ENCODE measurements around the gene ANKMY1.

Gene ANKMY1

DNA sequence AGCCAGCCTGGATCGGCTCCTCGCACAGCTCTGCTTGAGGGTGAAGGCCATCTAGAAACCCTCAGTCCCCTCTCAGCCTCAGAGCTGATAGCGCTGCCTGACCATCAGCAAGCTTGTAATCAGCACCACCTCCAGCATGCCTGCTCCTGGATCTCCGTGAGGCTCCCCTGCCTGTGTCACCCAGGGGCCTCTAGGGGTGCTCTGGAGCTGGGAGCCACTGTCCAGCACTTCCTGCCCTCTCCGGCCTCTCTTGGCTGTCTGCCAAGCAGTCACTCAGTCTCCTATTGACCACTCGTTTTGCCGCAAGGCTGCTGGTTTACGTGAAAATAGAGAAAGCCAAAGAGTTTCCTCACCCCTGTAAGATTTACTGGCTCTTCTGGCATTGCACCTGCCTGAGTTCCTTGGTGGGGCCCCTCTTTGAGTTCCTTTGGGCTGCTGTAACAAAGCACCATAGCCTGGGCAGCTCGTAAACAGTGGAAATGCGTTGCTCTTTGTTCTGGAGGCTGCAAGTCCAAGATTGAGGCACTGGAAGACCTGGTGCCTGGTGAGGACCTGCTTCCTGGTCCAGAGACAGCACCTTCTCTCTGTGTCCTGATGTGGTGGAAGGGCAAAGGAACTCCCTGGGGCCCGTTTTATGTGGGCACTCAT is 46.6 kb upstream of the ANKMY1 start:
- peaks cover 0 to 13% of the 10 kb centered on the region in 2 experiments; a peak in 2 of 3 replicates for H3K36me3 ChIP-seq (ENCODE audit: control insufficient read depth in 2 of 2, insufficient read depth in 1 of 2, low read length in 2 of 2)
- H3K4me3 ChIP-seq (ENCODE audit: low read depth, low read length), result no peak overlapping the region
- H3K4me1 ChIP-seq (ENCODE audit: control insufficient read depth, insufficient read depth, low read length), result no peaks in the 10 kb centered on the region; the same call in 1 of the 2 replicates
- ChIA-PET POLR2A (interaction anchor here (0.7 to 1.1 kb wide), 2 partner anchors 18 to 38 kb away, joined by 3 to 6 read pairs; partner anchors contain the start of gene CAPN10), CTCF (interaction anchor here (0.6 to 1.4 kb wide), 7 partner anchors 10 to 107 kb away, joined by 3 to 4 read pairs (median 3); partner anchors contain the start of gene CAPN10)
- H3K27ac ChIP-seq (ENCODE audit: extremely low read depth, low read depth, low read length), result no peak overlapping the region
- TF ChIP-seq, protein P1, sequence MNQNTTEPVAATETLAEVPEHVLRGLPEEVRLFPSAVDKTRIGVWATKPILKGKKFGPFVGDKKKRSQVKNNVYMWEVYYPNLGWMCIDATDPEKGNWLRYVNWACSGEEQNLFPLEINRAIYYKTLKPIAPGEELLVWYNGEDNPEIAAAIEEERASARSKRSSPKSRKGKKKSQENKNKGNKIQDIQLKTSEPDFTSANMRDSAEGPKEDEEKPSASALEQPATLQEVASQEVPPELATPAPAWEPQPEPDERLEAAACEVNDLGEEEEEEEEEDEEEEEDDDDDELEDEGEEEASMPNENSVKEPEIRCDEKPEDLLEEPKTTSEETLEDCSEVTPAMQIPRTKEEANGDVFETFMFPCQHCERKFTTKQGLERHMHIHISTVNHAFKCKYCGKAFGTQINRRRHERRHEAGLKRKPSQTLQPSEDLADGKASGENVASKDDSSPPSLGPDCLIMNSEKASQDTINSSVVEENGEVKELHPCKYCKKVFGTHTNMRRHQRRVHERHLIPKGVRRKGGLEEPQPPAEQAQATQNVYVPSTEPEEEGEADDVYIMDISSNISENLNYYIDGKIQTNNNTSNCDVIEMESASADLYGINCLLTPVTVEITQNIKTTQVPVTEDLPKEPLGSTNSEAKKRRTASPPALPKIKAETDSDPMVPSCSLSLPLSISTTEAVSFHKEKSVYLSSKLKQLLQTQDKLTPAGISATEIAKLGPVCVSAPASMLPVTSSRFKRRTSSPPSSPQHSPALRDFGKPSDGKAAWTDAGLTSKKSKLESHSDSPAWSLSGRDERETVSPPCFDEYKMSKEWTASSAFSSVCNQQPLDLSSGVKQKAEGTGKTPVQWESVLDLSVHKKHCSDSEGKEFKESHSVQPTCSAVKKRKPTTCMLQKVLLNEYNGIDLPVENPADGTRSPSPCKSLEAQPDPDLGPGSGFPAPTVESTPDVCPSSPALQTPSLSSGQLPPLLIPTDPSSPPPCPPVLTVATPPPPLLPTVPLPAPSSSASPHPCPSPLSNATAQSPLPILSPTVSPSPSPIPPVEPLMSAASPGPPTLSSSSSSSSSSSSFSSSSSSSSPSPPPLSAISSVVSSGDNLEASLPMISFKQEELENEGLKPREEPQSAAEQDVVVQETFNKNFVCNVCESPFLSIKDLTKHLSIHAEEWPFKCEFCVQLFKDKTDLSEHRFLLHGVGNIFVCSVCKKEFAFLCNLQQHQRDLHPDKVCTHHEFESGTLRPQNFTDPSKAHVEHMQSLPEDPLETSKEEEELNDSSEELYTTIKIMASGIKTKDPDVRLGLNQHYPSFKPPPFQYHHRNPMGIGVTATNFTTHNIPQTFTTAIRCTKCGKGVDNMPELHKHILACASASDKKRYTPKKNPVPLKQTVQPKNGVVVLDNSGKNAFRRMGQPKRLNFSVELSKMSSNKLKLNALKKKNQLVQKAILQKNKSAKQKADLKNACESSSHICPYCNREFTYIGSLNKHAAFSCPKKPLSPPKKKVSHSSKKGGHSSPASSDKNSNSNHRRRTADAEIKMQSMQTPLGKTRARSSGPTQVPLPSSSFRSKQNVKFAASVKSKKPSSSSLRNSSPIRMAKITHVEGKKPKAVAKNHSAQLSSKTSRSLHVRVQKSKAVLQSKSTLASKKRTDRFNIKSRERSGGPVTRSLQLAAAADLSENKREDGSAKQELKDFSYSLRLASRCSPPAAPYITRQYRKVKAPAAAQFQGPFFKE (tag by site-specific recombination; IDR thresholded peaks at IDR 0.05; ENCODE audit: borderline replicate concordance), result no peak
- TF ChIP-seq HOXA7 (CRISPR knock-in tag; IDR thresholded peaks at IDR 0.05; ENCODE audit: borderline replicate concordance), result no peak
- TF ChIP-seq ZNF529 (tag by site-specific recombination; IDR thresholded peaks at IDR 0.05; ENCODE audit: insufficient replicate concordance), result no peak
- TF ChIP-seq ZNF37A (tag by site-specific recombination; IDR thresholded peaks at IDR 0.05), result no peak
- no peak for TF ChIP-seq ZNF426 (tag by site-specific recombination; IDR thresholded peaks at IDR 0.05)
- no peak for TF ChIP-seq ZXDB (tag by site-specific recombination; IDR thresholded peaks at IDR 0.05)
- no peak for TF ChIP-seq REPIN1 (tag by site-specific recombination; IDR thresholded peaks at IDR 0.05; ENCODE audit: low read depth)
- TF ChIP-seq, protein P2, sequence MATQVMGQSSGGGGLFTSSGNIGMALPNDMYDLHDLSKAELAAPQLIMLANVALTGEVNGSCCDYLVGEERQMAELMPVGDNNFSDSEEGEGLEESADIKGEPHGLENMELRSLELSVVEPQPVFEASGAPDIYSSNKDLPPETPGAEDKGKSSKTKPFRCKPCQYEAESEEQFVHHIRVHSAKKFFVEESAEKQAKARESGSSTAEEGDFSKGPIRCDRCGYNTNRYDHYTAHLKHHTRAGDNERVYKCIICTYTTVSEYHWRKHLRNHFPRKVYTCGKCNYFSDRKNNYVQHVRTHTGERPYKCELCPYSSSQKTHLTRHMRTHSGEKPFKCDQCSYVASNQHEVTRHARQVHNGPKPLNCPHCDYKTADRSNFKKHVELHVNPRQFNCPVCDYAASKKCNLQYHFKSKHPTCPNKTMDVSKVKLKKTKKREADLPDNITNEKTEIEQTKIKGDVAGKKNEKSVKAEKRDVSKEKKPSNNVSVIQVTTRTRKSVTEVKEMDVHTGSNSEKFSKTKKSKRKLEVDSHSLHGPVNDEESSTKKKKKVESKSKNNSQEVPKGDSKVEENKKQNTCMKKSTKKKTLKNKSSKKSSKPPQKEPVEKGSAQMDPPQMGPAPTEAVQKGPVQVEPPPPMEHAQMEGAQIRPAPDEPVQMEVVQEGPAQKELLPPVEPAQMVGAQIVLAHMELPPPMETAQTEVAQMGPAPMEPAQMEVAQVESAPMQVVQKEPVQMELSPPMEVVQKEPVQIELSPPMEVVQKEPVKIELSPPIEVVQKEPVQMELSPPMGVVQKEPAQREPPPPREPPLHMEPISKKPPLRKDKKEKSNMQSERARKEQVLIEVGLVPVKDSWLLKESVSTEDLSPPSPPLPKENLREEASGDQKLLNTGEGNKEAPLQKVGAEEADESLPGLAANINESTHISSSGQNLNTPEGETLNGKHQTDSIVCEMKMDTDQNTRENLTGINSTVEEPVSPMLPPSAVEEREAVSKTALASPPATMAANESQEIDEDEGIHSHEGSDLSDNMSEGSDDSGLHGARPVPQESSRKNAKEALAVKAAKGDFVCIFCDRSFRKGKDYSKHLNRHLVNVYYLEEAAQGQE (tag by site-specific recombination; IDR thresholded peaks at IDR 0.05), result peak; percentile 92
- TF ChIP-seq, protein P3, sequence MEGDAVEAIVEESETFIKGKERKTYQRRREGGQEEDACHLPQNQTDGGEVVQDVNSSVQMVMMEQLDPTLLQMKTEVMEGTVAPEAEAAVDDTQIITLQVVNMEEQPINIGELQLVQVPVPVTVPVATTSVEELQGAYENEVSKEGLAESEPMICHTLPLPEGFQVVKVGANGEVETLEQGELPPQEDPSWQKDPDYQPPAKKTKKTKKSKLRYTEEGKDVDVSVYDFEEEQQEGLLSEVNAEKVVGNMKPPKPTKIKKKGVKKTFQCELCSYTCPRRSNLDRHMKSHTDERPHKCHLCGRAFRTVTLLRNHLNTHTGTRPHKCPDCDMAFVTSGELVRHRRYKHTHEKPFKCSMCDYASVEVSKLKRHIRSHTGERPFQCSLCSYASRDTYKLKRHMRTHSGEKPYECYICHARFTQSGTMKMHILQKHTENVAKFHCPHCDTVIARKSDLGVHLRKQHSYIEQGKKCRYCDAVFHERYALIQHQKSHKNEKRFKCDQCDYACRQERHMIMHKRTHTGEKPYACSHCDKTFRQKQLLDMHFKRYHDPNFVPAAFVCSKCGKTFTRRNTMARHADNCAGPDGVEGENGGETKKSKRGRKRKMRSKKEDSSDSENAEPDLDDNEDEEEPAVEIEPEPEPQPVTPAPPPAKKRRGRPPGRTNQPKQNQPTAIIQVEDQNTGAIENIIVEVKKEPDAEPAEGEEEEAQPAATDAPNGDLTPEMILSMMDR (tag by site-specific recombination; IDR thresholded peaks at IDR 0.05), result peak; percentile 51; the same call in 1 of the 2 replicates
- TF ChIP-seq ZNF701 (tag by site-specific recombination; IDR thresholded peaks at IDR 0.05), result no peak
- TF ChIP-seq ZNF19 (tag by site-specific recombination; IDR thresholded peaks at IDR 0.05; ENCODE audit: low read depth), result no peak
- 0 out of 2 replicates have a peak, but pooled peaks have one; percentile 7 for TF ChIP-seq ZNF341 (tag by site-specific recombination; IDR thresholded peaks at IDR 0.05; ENCODE audit: low read depth)
- TF ChIP-seq, protein P4, sequence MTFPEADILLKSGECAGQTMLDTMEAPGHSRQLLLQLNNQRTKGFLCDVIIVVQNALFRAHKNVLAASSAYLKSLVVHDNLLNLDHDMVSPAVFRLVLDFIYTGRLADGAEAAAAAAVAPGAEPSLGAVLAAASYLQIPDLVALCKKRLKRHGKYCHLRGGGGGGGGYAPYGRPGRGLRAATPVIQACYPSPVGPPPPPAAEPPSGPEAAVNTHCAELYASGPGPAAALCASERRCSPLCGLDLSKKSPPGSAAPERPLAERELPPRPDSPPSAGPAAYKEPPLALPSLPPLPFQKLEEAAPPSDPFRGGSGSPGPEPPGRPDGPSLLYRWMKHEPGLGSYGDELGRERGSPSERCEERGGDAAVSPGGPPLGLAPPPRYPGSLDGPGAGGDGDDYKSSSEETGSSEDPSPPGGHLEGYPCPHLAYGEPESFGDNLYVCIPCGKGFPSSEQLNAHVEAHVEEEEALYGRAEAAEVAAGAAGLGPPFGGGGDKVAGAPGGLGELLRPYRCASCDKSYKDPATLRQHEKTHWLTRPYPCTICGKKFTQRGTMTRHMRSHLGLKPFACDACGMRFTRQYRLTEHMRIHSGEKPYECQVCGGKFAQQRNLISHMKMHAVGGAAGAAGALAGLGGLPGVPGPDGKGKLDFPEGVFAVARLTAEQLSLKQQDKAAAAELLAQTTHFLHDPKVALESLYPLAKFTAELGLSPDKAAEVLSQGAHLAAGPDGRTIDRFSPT (tag by site-specific recombination; IDR thresholded peaks at IDR 0.05), result no peak
- no peak for TF ChIP-seq KLF8 (tag by site-specific recombination; IDR thresholded peaks at IDR 0.05)
- TF ChIP-seq ZNF624 (tag by site-specific recombination; IDR thresholded peaks at IDR 0.05), result no peak
- H3K9me3 ChIP-seq (ENCODE audit: control insufficient read depth, insufficient read depth, low read depth, low read length), result no peaks in the 10 kb centered on the region

Measured in HEK293 (cell line).